Daoy (cell line): ENCODE results near the gene ENC1. TPM values are rescaled to one million over a fixed set of nuclear protein-coding genes. Genes with fewer than 3 reads are reported as not detected.
A peak's percentile ranks its signal among the peaks of the same experiment; 100 is the strongest.

Experiments used
- DNase-seq: peaks from one replicate; pipeline ENCODE4 v3.0.0-alpha.2; 2015; ENCODE audit warnings: low read depth
- total RNA-seq: library from RNA; depleted of rRNA; stranded (reverse); fragments of >200 nt; shearing (Covaris generic); gene quantifications from 2 replicates; pipeline ENCODE4 v1.2.3, GENCODE V29; 2014

ENC1 gene
- total RNA-seq, 1 experiment from 2014 or later, result 74.6 TPM

DNA sequence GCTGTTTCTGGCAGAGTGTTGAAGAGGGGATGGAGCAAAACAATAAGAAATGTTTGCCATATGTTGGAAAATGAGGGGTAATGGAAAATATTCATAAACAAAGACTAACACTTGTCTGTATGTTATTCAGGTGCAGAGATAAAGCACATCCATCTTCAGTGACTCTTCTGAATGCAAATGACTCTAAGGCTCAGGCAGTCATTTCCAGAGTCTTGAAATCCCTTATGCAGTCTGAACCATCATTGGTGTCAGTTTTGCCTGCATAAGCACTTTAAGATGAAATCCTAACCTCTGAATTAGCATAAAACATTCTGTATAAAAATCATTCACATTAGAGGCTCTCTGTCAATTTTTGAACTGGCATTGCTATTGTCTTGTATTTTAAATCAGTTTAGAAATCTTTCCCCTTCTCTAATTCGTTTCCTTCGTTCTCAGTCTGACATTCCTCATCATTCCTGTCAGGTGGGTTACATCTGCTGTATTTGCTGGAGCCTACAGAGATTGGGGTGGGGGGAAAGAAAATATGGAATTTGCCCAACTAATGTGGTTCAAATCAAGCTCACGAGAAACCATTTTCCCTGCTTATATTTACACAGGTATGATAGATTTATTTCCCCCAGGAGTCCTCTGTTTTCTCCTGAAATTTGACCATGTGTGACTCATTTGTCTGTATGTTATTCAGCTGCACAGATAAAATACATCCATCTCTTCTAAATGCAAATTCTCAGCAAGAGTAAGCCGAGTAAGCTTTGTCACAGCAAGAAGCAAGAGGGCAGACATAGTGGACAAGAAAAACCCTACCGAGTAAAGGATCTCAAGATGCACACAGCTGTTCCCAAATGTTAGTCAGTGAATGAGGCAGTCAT is 31.6 kb downstream of the ENC1 start:
- no peak for DNase-seq

DNA sequence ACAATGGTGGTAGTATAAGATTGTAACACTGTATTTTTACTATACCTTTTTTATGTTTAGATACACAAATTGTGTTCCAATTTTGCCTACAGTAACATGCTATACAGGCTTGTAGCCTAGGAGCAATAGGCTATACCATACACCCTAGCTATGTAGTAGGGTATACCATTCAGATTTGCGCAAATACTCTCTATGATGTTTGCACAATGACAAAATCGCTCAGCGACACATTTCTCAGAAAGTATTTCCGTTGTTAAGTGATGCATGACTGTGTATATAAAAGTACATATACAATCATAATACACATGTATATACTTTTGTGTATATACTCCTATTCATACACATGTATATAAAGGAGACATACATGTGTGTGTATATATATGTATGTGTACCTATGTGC is 34.8 kb downstream of the ENC1 start:
- no peak for DNase-seq

GRCh38 chr5:74603376-74603775 is 37.2 kb downstream of the ENC1 start:
- DNase-seq, result no peak

DNA sequence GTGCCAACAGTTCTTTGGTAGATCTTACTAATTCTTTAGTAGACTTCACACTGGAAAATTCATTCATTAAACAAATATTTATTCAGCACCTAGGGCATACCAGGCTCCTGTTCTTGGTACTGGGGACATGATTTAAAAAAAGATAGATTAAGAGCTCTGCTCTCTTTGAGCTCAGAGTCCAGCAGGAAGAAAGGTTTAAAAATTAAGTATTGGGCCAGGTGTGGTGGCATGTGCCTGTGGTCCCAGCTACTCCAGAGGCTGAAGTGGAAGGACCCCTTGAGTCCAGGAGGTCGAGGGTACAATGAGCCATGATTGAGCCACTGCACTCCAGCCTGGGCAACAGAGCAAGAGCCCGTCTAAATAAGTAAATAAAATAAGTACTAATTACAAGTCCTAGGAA is 41.4 kb downstream of the ENC1 start:
- no peak for DNase-seq

- peak; percentile 27 for DNase-seq
These were observed 41.8 kb downstream of the ENC1 start for GRCh38 chr5:74598731-74599130.

- DNase-seq, result no peak
These were observed 43.6 kb downstream of the ENC1 start for GRCh38 chr5:74596927-74597326.

DNA sequence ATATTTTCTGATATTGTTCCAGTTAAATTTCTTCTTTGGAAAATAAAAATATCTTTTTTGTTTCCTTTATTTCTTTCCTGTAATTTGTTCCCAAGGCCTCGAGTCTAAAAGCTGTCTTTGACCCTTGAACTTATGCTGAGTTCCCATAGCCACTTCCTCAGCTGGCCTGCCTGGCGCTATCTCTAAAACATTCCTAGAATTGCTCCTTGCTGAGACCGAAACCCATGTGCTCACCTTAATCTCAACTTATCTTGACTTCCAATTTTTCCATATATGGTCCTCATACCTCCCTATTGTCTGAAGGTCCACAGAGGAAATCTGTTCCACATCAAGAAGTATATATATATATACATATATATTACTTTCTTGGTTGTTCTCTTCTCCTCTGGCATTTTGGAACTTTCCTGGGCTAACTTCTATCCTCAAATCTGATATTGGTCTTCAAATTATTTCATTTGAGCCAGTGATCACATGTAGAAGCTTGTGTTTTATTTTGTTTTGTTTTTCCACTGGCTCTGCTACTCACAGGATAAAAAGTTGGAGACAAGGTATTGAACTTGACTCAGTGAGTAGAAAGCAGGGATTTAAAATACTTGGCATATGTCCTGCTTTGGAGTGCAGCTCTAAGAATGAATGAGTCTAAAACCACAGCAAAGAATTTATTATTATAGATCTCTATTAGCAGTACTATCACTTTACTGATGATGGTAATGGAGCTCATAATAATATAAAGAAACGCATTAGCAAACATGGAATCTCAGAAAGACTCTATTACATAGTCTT is 45.2 kb downstream of the ENC1 start:
- peak; percentile 76 for DNase-seq

DNA sequence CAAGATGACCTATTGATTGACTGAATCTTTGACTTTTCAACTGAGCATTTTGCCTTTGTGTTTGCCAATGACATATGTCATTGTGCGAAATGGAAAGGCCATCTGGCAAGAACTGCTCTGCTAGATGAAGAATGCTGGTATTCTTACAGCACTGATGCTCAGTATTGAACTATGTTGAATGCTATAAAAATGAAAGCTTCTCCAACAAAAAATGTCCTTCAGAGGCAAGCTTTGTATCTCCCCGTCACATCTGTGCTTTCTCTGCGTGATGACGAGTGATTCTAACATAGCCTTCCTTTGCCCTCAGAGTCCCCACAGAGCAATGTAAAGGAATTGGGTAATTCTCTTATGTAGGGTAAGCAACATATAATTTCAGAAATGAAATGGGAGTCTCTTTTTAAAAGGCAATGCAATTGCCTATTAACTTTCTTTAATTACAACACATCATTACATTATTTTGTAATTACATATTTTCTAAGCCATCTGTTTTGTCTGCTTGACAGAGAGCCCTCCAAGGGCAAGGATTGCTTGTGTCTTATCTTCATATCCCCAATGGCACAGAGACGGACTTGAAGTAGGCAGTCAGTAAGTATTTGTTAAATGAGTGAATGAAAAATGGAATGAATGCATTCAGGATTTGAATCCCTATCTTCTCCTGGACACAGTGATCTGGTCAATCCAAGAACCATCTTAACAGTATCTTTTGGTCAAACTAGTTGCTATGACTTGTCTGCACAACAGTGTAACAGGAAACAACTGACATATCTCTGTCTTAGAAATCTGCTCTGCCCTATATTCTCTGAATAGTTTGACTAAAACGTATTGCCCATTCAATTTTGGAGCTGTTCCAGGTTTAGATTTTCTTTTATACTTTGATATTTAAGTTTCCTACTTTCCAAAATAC is 46.1 kb downstream of the ENC1 start:
- no peak for DNase-seq

DNA sequence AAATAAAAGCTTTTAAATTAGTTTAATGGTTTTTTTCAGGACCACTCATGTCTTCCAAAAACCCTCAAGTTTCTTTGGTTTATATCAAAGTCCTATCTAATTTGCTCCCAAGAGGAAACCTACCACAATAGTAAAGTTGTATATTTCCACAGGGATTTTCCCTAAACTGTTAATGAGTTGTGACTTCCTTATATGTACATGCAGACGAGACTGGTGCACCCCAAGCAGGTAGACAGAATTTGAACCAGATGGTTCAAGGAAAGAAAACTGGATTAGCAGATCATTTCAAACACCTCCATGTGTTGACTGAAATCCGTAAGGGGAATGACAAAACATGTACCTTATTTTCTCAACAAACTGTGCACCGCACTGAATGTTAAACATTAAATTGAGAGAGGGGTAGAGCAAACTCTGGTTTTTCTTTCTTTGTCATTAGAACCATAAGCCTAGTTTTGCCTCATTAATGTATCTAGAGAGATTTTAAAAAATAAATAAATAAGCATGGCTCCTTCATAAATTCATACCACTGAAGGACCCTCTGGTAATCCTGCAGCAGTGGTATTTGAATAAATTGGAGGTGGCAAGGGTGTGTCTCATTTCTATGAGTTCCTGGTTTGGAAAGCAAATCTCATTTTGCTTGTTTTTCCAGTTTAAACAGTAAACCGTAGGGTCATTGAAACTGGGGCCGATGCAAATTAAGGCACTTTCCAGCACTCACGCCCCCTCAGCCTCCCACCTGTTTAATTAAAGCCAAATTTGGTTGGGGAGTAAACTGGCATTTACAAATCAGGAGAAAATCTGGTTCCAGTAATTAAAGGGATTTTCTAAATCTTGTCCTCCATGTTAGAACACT is 51.1 kb downstream of the ENC1 start:
- no peak for DNase-seq

DNA sequence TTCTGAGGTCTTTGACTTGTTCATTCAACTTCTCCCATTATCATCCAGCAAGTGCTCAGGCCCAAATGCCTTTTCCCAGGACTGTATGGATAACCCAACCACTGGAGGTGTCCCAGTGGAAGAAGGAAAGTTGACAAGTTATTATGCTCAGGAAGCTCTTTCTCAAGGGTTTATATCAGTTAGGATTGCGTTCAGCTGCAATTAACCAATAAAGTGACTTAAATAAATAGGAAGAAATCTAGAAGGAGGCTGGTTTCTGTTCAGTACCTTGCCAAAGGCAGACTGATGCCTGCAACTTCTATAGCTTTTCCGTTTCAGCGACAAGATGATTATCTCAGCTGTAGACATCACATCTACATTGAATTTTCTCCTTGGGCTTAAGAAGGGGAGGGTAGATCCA is 52.1 kb downstream of the ENC1 start:
- no peak for DNase-seq

DNA sequence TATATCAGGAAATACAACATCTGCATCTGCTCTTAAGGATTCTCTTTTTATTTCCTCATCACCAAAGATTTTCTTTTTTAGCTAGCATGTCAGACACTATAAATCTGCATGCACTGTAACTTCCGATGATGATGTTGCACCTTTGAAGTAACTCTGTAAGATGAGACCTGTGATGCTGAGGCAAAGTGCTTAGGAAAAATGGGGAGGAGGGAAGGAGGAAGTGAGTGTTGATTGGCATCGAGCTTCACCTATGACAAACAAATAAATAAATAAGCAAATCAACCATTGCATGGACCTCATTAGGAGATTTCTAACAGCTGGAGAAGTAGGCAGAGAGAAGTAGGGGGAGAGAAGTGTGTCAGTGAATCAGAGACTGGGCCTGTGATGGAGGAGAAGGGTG is 52.6 kb downstream of the ENC1 start:
- DNase-seq, result no peak

DNA sequence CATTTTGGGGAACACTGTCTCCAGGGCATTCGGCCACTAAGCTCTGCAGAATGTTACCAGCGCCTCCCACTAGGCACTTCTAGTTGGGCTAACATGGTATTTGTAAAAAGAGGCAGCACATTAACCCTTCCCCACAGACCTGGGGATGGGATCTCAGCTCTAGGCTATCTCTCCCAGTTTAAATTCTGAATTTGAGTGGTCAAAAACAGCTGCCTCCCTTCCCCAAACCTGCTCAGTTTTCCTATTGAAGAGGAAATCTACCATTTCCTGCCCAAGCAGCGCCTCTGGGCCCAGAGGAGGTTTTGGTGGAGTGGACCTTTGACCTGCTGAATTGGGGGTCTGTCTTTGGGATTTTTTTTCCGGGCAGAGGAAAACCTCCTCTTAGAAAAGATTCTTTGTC is 53.2 kb downstream of the ENC1 start:
- no peak for DNase-seq

- DNase-seq, result no peak
These were observed 53.7 kb downstream of the ENC1 start for GRCh38 chr5:74586856-74587255.

DNA sequence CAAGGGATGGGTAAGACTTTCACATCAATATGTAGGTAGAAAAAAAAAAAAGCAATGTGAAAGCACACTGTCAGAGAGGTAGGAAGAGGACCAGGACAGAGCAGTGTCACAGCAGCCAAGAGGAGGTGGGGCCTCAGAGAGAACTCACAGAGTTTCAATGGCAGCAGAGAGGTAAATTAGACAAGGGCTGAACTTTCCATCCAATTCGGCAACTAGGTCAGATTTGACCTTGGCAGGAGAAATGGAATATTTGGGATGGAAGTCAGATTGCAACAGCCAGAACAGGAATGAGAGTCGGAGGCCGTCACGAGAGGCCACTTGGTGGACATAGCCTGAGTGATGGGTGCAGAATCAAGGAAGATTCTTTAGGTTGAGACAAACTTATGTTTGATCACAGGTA is 57.7 kb downstream of the ENC1 start:
- no peak for DNase-seq

GRCh38 chr5:74581988-74582365 is 58.6 kb downstream of the ENC1 start:
- no peak for DNase-seq

DNA sequence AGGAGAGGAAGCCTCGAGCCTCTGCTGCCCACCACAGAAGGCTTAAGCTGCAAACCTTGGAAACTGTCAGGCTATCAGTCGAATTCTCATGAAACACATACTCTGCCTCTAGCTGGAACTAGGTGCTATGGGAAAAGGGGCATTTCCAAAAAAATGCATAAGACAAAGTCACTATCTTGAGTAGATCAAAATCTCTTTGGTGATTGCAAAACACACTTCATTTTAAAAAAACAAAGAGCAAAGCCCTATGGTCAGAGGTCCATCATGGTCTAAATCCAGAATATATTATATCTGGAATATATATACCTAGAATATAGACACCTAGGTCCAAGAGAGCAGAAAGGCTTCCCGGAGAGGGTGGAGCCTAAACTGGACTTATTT is 59.8 kb downstream of the ENC1 start:
- no peak for DNase-seq

- DNase-seq, result peak; percentile 87
These were observed 61.3 kb downstream of the ENC1 start for GRCh38 chr5:74579215-74579614.

DNA sequence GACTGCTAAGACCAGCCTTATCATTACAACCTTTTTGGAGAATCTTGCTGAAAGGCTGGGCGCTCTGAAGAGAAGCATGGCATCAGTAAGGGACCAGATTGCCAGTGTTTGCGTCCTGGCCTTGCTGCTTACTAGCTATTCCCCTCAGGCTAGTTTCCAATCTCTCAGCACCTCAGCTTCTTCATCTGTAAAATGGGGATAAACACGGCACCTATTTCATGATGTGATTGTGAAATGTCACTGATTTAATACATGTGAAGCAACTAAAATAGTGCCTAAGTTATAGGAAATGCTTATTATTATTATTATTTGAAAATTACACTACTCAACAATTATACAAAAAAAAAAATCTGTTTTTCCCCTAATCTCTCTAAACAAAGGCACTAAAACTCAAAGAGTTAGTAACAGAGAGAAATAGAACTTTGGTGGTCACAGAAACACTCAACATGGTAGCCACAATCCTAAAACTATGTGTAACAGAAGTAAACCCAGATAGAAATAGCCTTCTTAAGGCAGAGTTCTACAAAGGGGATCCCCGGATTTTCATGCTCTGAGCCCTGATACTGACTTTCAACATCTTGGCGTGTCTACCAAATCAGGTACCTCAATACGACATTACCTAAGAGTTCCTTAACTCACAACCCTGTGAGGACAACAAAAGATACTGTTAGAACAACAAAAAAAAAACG is 62.0 kb downstream of the ENC1 start:
- no peak for DNase-seq
